Kidney glomerular epithelial cell (primary cell): Measurements from ENCODE around the gene BSN.

Experiments
- DNase-seq: peaks from one replicate; lab custom pipeline; 2025; lab: John Stamatoyannopoulos, UW

Gene BSN

GRCh38 chr3:49553692-49554632 lies at the start of gene BSN:
Gene BSN (plus strand): TSS chr3:49554477. CDS start chr3:49554603, 126 bp downstream.
- DNase-seq, result peak; percentile 71

- no peak for DNase-seq
Observed at GRCh38 chr3:49506906-49507305, 47.4 kb upstream of the BSN start.

GRCh38 chr3:49509028-49509561 lies 45.2 kb upstream of the BSN start:
- no peak for DNase-seq

- DNase-seq, result no peak
Observed at GRCh38 chr3:49511639-49512038, 42.6 kb upstream of the BSN start.

- DNase-seq, result no peak
Observed at GRCh38 chr3:49512781-49513355, 41.4 kb upstream of the BSN start.

- no peak for DNase-seq
Observed at GRCh38 chr3:49513494-49514124, 40.7 kb upstream of the BSN start.

- no peak for DNase-seq
Observed at GRCh38 chr3:49518016-49518415, 36.3 kb upstream of the BSN start.

- no peak for DNase-seq
Observed at GRCh38 chr3:49518441-49518840, 35.8 kb upstream of the BSN start.

- no peak for DNase-seq
Observed at GRCh38 chr3:49519296-49519695, 35.0 kb upstream of the BSN start.

- no peak for DNase-seq
Observed at GRCh38 chr3:49519916-49520385, 34.3 kb upstream of the BSN start.

GRCh38 chr3:49523756-49524747 lies 30.2 kb upstream of the BSN start:
- DNase-seq, result no peak

GRCh38 chr3:49529567-49529966 lies 24.7 kb upstream of the BSN start:
- no peak for DNase-seq

GRCh38 chr3:49530231-49530630 lies 24.0 kb upstream of the BSN start:
- DNase-seq, result no peak

- no peak for DNase-seq
Observed at GRCh38 chr3:49530701-49531100, 23.6 kb upstream of the BSN start.

- no peak for DNase-seq
Observed at GRCh38 chr3:49531218-49531617, 23.1 kb upstream of the BSN start.

GRCh38 chr3:49531715-49532114 lies 22.6 kb upstream of the BSN start:
- DNase-seq, result no peak

- DNase-seq, result no peak
Observed at GRCh38 chr3:49533031-49533430, 21.2 kb upstream of the BSN start.

- no peak for DNase-seq
Observed at GRCh38 chr3:49533786-49534519, 20.3 kb upstream of the BSN start.

- DNase-seq, result peak; percentile 50
Observed at GRCh38 chr3:49534581-49535441, 19.5 kb upstream of the BSN start.
